PC-3 (cell line): ENCODE data around the gene ARHGAP27.

Experiments used
- CTCF ChIP-seq: fragments of 300-600 bp; sonication (generic); conservative IDR thresholded peaks from 2 replicates; pipeline ENCODE4 v1.5.1; 2017; ENCODE audit warnings: antibody characterized with exemption, low read depth, mild to moderate bottlenecking, low read length
- EZH2phosphoT487 ChIP-seq: fragments of 300-600 bp; sonication (generic); IDR thresholded peaks from 2 replicates; pipeline ENCODE4 v1.6.1; 2018; ENCODE audit warnings: mild to moderate bottlenecking, antibody characterized with exemption, low read length, borderline replicate concordance

DNA sequence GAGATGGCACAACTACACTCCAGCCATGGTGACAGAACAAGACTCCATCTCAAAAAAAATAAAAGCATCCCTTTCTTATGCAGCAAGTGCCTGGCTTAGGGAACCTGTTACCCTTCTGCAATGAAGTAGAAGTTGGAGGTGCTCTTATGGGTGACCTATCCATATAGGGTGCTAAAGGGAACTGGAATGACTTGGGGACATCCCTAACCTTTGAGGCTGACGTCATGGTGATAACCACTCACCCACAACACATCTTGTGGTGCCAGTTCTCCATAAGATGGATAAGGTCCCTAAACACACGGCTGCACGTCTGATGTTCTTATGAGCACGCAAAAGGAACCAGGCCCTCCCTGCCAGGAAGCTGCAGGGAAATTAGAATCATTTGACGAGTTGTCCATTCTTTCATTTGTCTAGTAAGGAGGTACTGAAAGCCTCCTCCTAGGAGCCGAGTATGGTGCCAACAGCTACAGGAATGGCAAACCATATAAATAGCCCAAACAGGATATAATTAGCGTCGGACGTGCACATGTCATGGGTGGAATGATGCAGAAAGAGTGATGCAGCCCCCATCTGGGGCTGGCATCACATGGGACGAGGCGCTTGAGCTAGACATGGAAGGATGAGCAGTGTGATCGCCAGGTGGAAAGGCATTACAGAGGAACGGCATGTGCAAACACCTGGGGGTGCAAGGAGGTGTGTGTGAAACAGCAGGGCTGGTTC, 52.5 kb downstream of the ARHGAP27 start:
- TF ChIP-seq CTCF (no peak), EZH2phosphoT487 (no peak)
